ENCODE data around the gene BEND2.
"Not testable (repeated sequence)": the region's sequence is repeated elsewhere in the genome, so short reads cannot be mapped to it uniquely, and the experiment has no call there.

GRCh38 chrX:18229646-18230045, 9.0 kb upstream of the BEND2 start:
- TF ChIP-seq CTCF (IDR thresholded peaks at IDR 0.05; ENCODE audit: poor library complexity, severe bottlenecking); TAF1 (IDR thresholded peaks at IDR 0.05; ENCODE audit: low read depth); POLR2AphosphoS5 (IDR thresholded peaks at IDR 0.05): not testable (repeated sequence)
